HepG2 (cell line): Measurements from ENCODE around the gene GRK5. TPM values are rescaled to one million over a fixed set of nuclear protein-coding genes. Genes with fewer than 3 reads are reported as not detected.

Experiments
- AGO2 ChIP-seq: fragments of 200-400 bp; formaldehyde crosslinking; optimal IDR thresholded peaks from 2 replicates; pipeline ENCODE3; 2017; ENCODE audit warnings: mild to moderate bottlenecking, low read depth, low read length, moderate library complexity
- CREB1 ChIP-seq, 2 experiments: fragments of 450-650 bp in 1 of 2; IDR thresholded peaks; 2 replicates each; pipeline ENCODE4 v1.6.1; 2016 to 2017; ENCODE audit warnings: control low read depth in 1 of 2, mild to moderate bottlenecking in 1 of 2, missing compliant biosample characterization in 1 of 2, missing genetic modification characterization in 1 of 2
- FOSL1 ChIP-seq: sonication (generic); formaldehyde crosslinking; IDR thresholded peaks from 2 replicates; pipeline ENCODE4 v1.9.0; 2021; ENCODE audit warnings: missing genetic modification reagents, borderline replicate concordance
- HMGA1 ChIP-seq: sonication (generic); formaldehyde crosslinking; conservative IDR thresholded peaks from 2 replicates; pipeline ENCODE4 v1.4.0; 2020; ENCODE audit warnings: missing genetic modification reagents
- JUN ChIP-seq: sonication (generic); formaldehyde crosslinking; IDR thresholded peaks from 2 replicates; pipeline ENCODE4 v1.4.0; 2020; ENCODE audit warnings: mild to moderate bottlenecking, missing genetic modification reagents
- MED1 ChIP-seq: sonication (generic); formaldehyde crosslinking; IDR thresholded peaks from 2 replicates; pipeline ENCODE4 v1.4.0; 2020; ENCODE audit warnings: missing genetic modification reagents
- NCOA1 ChIP-seq: sonication (generic); formaldehyde crosslinking; IDR thresholded peaks from 2 replicates; pipeline ENCODE4 v1.9.0; 2021; ENCODE audit warnings: missing genetic modification reagents
- NR0B2 ChIP-seq: sonication (generic); formaldehyde crosslinking; IDR thresholded peaks from 2 replicates; pipeline ENCODE4 v1.4.0; 2020; ENCODE audit warnings: mild to moderate bottlenecking, missing genetic modification reagents
- PAX8 ChIP-seq: sonication (generic); formaldehyde crosslinking; IDR thresholded peaks from 2 replicates; pipeline ENCODE4 v1.8.0; 2022; ENCODE audit warnings: mild to moderate bottlenecking, missing genetic modification reagents, borderline replicate concordance
- PLSCR1 ChIP-seq: sonication (generic); formaldehyde crosslinking; IDR thresholded peaks from 2 replicates; pipeline ENCODE4 v1.5.0; 2020; ENCODE audit warnings: missing genetic modification reagents, mild to moderate bottlenecking, borderline replicate concordance
- RORA ChIP-seq: sonication (generic); formaldehyde crosslinking; IDR thresholded peaks from 2 replicates; pipeline ENCODE4 v1.5.0; 2020; ENCODE audit warnings: mild to moderate bottlenecking, missing genetic modification reagents, moderate library complexity
- SOX5 ChIP-seq: IDR thresholded peaks from 2 replicates; pipeline ENCODE4 v1.6.1; 2016; ENCODE audit warnings: borderline replicate concordance
- SRY ChIP-seq: sonication (generic); formaldehyde crosslinking; IDR thresholded peaks from 2 replicates; pipeline ENCODE4 v1.8.0; 2022; ENCODE audit warnings: mild to moderate bottlenecking, missing genetic modification reagents
- TARDBP ChIP-seq: sonication (generic); formaldehyde crosslinking; IDR thresholded peaks from 2 replicates; pipeline ENCODE4 v1.8.0; 2022; ENCODE audit warnings: mild to moderate bottlenecking, missing genetic modification reagents
- WIZ ChIP-seq: sonication (generic); formaldehyde crosslinking; IDR thresholded peaks from 2 replicates; pipeline ENCODE4 v1.5.1; 2020; ENCODE audit warnings: mild to moderate bottlenecking, missing genetic modification reagents
- ZMYM2 ChIP-seq: sonication (generic); formaldehyde crosslinking; IDR thresholded peaks from 2 replicates; pipeline ENCODE4 v1.8.0; 2022; ENCODE audit warnings: mild to moderate bottlenecking, missing genetic modification reagents
- ZNF207 ChIP-seq: fragments of 450-650 bp; IDR thresholded peaks from 2 replicates; pipeline ENCODE4 v1.6.1; 2016; ENCODE audit warnings: antibody characterized with exemption, borderline replicate concordance
- ZNF260 ChIP-seq: sonication (generic); formaldehyde crosslinking; IDR thresholded peaks from 2 replicates; pipeline ENCODE4 v1.4.0; 2020; ENCODE audit warnings: missing genetic modification reagents, low read depth, mild to moderate bottlenecking, borderline replicate concordance
- ZNF30 ChIP-seq: sonication (generic); formaldehyde crosslinking; IDR thresholded peaks from 2 replicates; pipeline ENCODE4 v1.5.0; 2020; ENCODE audit warnings: mild to moderate bottlenecking, missing genetic modification reagents
- ZNF382 ChIP-seq: sonication (generic); formaldehyde crosslinking; IDR thresholded peaks from 2 replicates; pipeline ENCODE4 v1.5.0; 2020; ENCODE audit warnings: missing genetic modification reagents, mild to moderate bottlenecking, borderline replicate concordance
- ZNF441 ChIP-seq: sonication (generic); formaldehyde crosslinking; IDR thresholded peaks from 2 replicates; pipeline ENCODE4 v1.7.0; 2021; ENCODE audit warnings: missing genetic modification reagents, borderline replicate concordance
- ZNF496 ChIP-seq: sonication (generic); formaldehyde crosslinking; IDR thresholded peaks from 2 replicates; pipeline ENCODE4 v1.8.1; 2023; ENCODE audit warnings: mild to moderate bottlenecking, moderate library complexity, missing genetic modification reagents; ENCODE audit not compliant: insufficient replicate concordance
- ZNF547 ChIP-seq: sonication (generic); formaldehyde crosslinking; IDR thresholded peaks from 2 replicates; pipeline ENCODE4 v1.5.1; 2020; ENCODE audit warnings: mild to moderate bottlenecking, missing genetic modification reagents
- ZNF570 ChIP-seq: sonication (generic); formaldehyde crosslinking; IDR thresholded peaks from 2 replicates; pipeline ENCODE4 v1.4.0; 2020; ENCODE audit warnings: mild to moderate bottlenecking, missing genetic modification reagents, borderline replicate concordance
- ZNF577 ChIP-seq: sonication (generic); formaldehyde crosslinking; IDR thresholded peaks from 2 replicates; pipeline ENCODE4 v1.4.0; 2020; ENCODE audit warnings: mild to moderate bottlenecking, low read depth, missing genetic modification reagents, borderline replicate concordance
- ZNF652 ChIP-seq: IDR thresholded peaks from 2 replicates; pipeline ENCODE4 v1.6.1; 2016; ENCODE audit warnings: low read depth, borderline replicate concordance
- ZNF672 ChIP-seq: sonication (generic); formaldehyde crosslinking; IDR thresholded peaks from 2 replicates; pipeline ENCODE4 v1.8.1; 2022; ENCODE audit warnings: missing genetic modification reagents
- ZNF839 ChIP-seq: sonication (generic); formaldehyde crosslinking; IDR thresholded peaks from 2 replicates; pipeline ENCODE4 v1.4.0; 2020; ENCODE audit warnings: missing genetic modification reagents, mild to moderate bottlenecking, borderline replicate concordance
- ZSCAN25 ChIP-seq: sonication (generic); formaldehyde crosslinking; IDR thresholded peaks from 2 replicates; pipeline ENCODE4 v1.8.0; 2022; ENCODE audit warnings: mild to moderate bottlenecking, missing genetic modification reagents
- polyA plus RNA-seq, 8 experiments: library from polyadenylated mRNA; depleted of rRNA in 3 of 8; stranded (reverse) in 7 of 8; unstranded in 1 of 8; fragments of >200 nt; fragmentation: Illumina TruSeq in 4 of 8; extraction: Trizol in 4 of 8; gene quantifications; 2 replicates each; pipeline versions ENCODE4 v1.2.1 to v1.2.3, GENCODE V29; 2011 to 2016; ENCODE audit warnings: low read depth in 4 of 8, missing spikeins in 1 of 8, mixed read lengths in 1 of 8; ENCODE audit not compliant: insufficient read depth in 1 of 8
- total RNA-seq, 5 experiments: library from RNA; depleted of rRNA; stranded (reverse); fragments of >200 nt; fragmentation: Illumina TruSeq; extraction: Trizol; gene quantifications; 2 replicates each; pipeline ENCODE4 v1.2.3, GENCODE V29; 2016; ENCODE audit warnings: low read depth in 1 of 5
- TF ChIP-seq, protein P1 (sequence below): sonication (generic); formaldehyde crosslinking; IDR thresholded peaks from 2 replicates; pipeline ENCODE4 v1.4.0; 2020; ENCODE audit warnings: mild to moderate bottlenecking, missing genetic modification reagents

The GRK5 gene
- total and polyA plus RNA-seq, 2 of the 13 experiments (the other 11 are each of a cell fraction or from before 2014, with no cell fraction given), result 10.4 to 12.6 TPM

DNA sequence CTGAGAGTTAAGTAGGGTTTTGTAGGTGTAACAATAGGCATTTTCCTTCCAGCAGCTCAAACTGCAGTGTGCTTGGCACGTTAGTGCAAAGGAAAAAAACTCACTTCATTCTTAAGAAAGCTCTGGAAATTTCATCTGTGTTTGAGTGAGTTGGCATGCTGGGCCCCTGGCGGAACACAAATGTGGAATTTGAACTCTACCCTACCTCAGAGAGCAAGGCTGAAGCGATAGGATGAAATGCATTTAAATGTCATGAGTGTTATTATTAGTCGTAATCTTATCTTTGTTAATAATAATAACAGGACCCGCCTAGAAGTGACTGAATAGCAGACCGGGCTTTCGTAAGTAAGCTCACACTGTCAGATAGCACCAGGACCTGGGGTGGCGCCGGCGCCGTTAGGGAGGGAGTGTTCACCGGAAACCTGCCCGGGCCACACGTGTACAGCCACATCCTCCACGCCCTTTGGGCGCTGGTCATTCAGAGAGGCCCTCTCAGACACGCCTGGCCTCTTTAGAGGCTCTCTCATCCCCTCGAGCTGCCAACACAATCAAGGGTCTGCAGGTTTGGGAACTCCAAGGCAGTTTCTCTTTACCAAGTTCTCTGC lies 63.5 kb downstream of the GRK5 start (continued):
- TF ChIP-seq ZNF570 (CRISPR knock-in tag) (no peak), ZNF382 (CRISPR knock-in tag) (no peak), MED1 (CRISPR knock-in tag) (peak; percentile 63), TARDBP (CRISPR knock-in tag) (peak; percentile 11; the same call in 1 of the 2 replicates), SOX5 (no peak), ZNF30 (no peak), ZNF652 (CRISPR knock-in tag) (peak; percentile 6; the same call in 1 of the 2 replicates), JUN (no peak), NR0B2 (peak; percentile 23; the same call in 1 of the 2 replicates), WIZ (CRISPR knock-in tag) (0 out of 2 replicates have a peak, but pooled peaks have one; percentile 8), ZNF441 (CRISPR knock-in tag) (no peak), ZMYM2 (0 out of 2 replicates have a peak, but pooled peaks have one; percentile 57), FOSL1 (CRISPR knock-in tag) (no peak), PLSCR1 (CRISPR knock-in tag) (no peak), HMGA1 (CRISPR knock-in tag) (no peak), ZNF839 (CRISPR knock-in tag) (no peak), ZNF672 (CRISPR knock-in tag) (no peak), RORA (CRISPR knock-in tag) (no peak), CREB1 (IDR thresholded peaks at IDR 0.05) (no peak), CREB1 (CRISPR knock-in tag; IDR thresholded peaks at IDR 0.05) (no peak), AGO2 (no peak), SRY (CRISPR knock-in tag) (no peak), ZNF260 (no peak), NCOA1 (CRISPR knock-in tag) (no peak), ZNF207 (no peak), ZNF577 (CRISPR knock-in tag) (no peak), ZSCAN25 (CRISPR knock-in tag) (no peak), ZNF547 (CRISPR knock-in tag) (0 out of 2 replicates have a peak, but pooled peaks have one; percentile 24), PAX8 (no peak), ZNF496 (no peak)
- TF ChIP-seq, protein P1, sequence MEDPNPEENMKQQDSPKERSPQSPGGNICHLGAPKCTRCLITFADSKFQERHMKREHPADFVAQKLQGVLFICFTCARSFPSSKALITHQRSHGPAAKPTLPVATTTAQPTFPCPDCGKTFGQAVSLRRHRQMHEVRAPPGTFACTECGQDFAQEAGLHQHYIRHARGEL (CRISPR knock-in tag), result no peak
